CD4-positive, alpha-beta T cell treated with Interleukin-15 for 4 hours (primary cell): ENCODE data around the gene SLC23A3.

ENCODE experiments used
- DNase-seq: peaks from one replicate; pipeline ENCODE4 v3.0.0-alpha.2; 2020; ENCODE audit warnings: low spot score

Gene SLC23A3

GRCh38 chr2:219175928-219176817 is 6.3 kb upstream of the SLC23A3 start:
- peak; percentile 12 for DNase-seq

- DNase-seq: no peak
Measured at GRCh38 chr2:219175486-219175885, 5.7 kb upstream of the SLC23A3 start.

GRCh38 chr2:219174801-219175200 is 5.0 kb upstream of the SLC23A3 start:
- no peak for DNase-seq

- no peak for DNase-seq
Measured at GRCh38 chr2:219174146-219174545, 4.3 kb upstream of the SLC23A3 start.

- no peak for DNase-seq
Measured at GRCh38 chr2:219173176-219173575, 3.3 kb upstream of the SLC23A3 start.

GRCh38 chr2:219172231-219173154 is 2.7 kb upstream of the SLC23A3 start:
- no peak for DNase-seq

GRCh38 chr2:219171231-219171651 is 1.4 kb upstream of the SLC23A3 start:
- peak; percentile 57 for DNase-seq

- no peak for DNase-seq
Measured at GRCh38 chr2:219168932-219169331, 897 bp downstream of the SLC23A3 start.

- DNase-seq: no peak
Measured at GRCh38 chr2:219168526-219168925, 1.3 kb downstream of the SLC23A3 start.

- DNase-seq: no peak
Measured at GRCh38 chr2:219167997-219168396, 1.8 kb downstream of the SLC23A3 start.

GRCh38 chr2:219165058-219165911 is 4.5 kb downstream of the SLC23A3 start:
- no peak for DNase-seq

GRCh38 chr2:219163156-219163555 is 6.7 kb downstream of the SLC23A3 start:
- DNase-seq: no peak

- no peak for DNase-seq
Measured at GRCh38 chr2:219161097-219161496, 8.7 kb downstream of the SLC23A3 start.

- DNase-seq: peak; percentile 94
Measured at GRCh38 chr2:219160186-219161017, 9.4 kb downstream of the SLC23A3 start, which contains the start of gene NHEJ1. Gene NHEJ1 (minus strand): TSS chr2:219160815. CDS start chr2:219158362, 2,453 bp downstream.

- DNase-seq: no peak
Measured at GRCh38 chr2:219159771-219160185, 10.1 kb downstream of the SLC23A3 start.

GRCh38 chr2:219158586-219158985 is 11.2 kb downstream of the SLC23A3 start:
- DNase-seq: no peak

- no peak for DNase-seq
Measured at GRCh38 chr2:219158025-219158424, 11.8 kb downstream of the SLC23A3 start.

GRCh38 chr2:219157396-219157795 is 12.4 kb downstream of the SLC23A3 start:
- DNase-seq: no peak

GRCh38 chr2:219155054-219155644 is 14.7 kb downstream of the SLC23A3 start:
- DNase-seq: peak; percentile 68

- DNase-seq: no peak
Measured at GRCh38 chr2:219149667-219150066, 20.2 kb downstream of the SLC23A3 start.
